GM18505 (cell line): ENCODE results near the gene FLT3.
"Not testable (repeated sequence)": the region's sequence is repeated elsewhere in the genome, so short reads cannot be mapped to it uniquely, and the experiment has no call there.

Experiments used
- ATAC-seq: cut with Tn5 transposase; IDR thresholded peaks from one replicate; pipeline ENCODE4 v1.9.1; 2021; ENCODE audit not compliant: unreplicated experiment
- POLR2A ChIP-seq: IDR thresholded peaks from 4 replicates; pipeline ENCODE4 v1.6.1; 2011; ENCODE audit warnings: borderline replicate concordance; ENCODE audit not compliant: insufficient read depth, insufficient read length; ENCODE audit errors: extremely low read depth

Gene FLT3

GRCh38 chr13:28014301-28014700 is 86.1 kb downstream of the FLT3 start:
- no peak for TF ChIP-seq POLR2A
- no peak for ATAC-seq

GRCh38 chr13:28013482-28013881 is 86.9 kb downstream of the FLT3 start:
- no peak for ATAC-seq
- TF ChIP-seq POLR2A = no peak

- no peak for TF ChIP-seq POLR2A
- ATAC-seq = peak; percentile 90
These were observed 87.5 kb downstream of the FLT3 start for GRCh38 chr13:28012896-28013295.

GRCh38 chr13:28012383-28012782 is 88.0 kb downstream of the FLT3 start:
- ATAC-seq = no peak
- TF ChIP-seq POLR2A = no peak

GRCh38 chr13:28010046-28010445 is 90.3 kb downstream of the FLT3 start:
- no peak for ATAC-seq

GRCh38 chr13:28005016-28005415 is 95.4 kb downstream of the FLT3 start:
- ATAC-seq = not testable (repeated sequence)

More at GRCh38 chr13:28010046-28010445, 90.3 kb downstream of the FLT3 start:
- TF ChIP-seq POLR2A = no peak

GRCh38 chr13:28002886-28003698 is 97.3 kb downstream of the FLT3 start:
- TF ChIP-seq POLR2A = no peak
- ATAC-seq = no peak

GRCh38 chr13:28001837-28002473 is 98.4 kb downstream of the FLT3 start:
- no peak for ATAC-seq
- TF ChIP-seq POLR2A = no peak

GRCh38 chr13:28001049-28001448 is 99.3 kb downstream of the FLT3 start:
- no peak for TF ChIP-seq POLR2A

GRCh38 chr13:28000567-28000966 is 99.8 kb downstream of the FLT3 start:
- ATAC-seq = no peak
- TF ChIP-seq POLR2A = no peak

More at GRCh38 chr13:28001049-28001448, 99.3 kb downstream of the FLT3 start:
- ATAC-seq = no peak

- no peak for TF ChIP-seq POLR2A
- ATAC-seq = no peak
These were observed 102.4 kb downstream of the FLT3 start for GRCh38 chr13:27997904-27998522.

GRCh38 chr13:27991881-27992280 is 108.5 kb downstream of the FLT3 start:
- no peak for TF ChIP-seq POLR2A
- ATAC-seq = no peak

- no peak for TF ChIP-seq POLR2A
- ATAC-seq = no peak
These were observed 111.9 kb downstream of the FLT3 start, which contains the start of gene URAD for GRCh38 chr13:27988520-27988919. Gene URAD, minus strand, starts transcription at chr13:27988693. Its CDS starts 56 bp downstream, at chr13:27988637.

GRCh38 chr13:27985600-27985999 is 114.8 kb downstream of the FLT3 start:
- TF ChIP-seq POLR2A = no peak
- no peak for ATAC-seq
